Renal pelvis (tissue), 4 donors: Measurements from ENCODE around the gene ARHGAP23. TPM values are rescaled to one million over a fixed set of nuclear protein-coding genes. Genes with fewer than 3 reads are reported as not detected.
A peak's percentile ranks its signal among the peaks of the same experiment; 100 is the strongest.

Experiments
- DNase-seq: peaks from one replicate; pipeline ENCODE4 v3.0.0-alpha.2; 2013
- polyA plus RNA-seq, 3 donors: library from polyadenylated mRNA; unstranded; fragments of 120-200 nt; gene quantifications; one replicate each; pipeline ENCODE4 v1.2.1, GENCODE V29; 2013; ENCODE audit not compliant: insufficient read length in 3 of 3

The ARHGAP23 gene
- polyA plus RNA-seq, 3 donors = 56.8 to 57.7 (median 57.6) TPM

DNA sequence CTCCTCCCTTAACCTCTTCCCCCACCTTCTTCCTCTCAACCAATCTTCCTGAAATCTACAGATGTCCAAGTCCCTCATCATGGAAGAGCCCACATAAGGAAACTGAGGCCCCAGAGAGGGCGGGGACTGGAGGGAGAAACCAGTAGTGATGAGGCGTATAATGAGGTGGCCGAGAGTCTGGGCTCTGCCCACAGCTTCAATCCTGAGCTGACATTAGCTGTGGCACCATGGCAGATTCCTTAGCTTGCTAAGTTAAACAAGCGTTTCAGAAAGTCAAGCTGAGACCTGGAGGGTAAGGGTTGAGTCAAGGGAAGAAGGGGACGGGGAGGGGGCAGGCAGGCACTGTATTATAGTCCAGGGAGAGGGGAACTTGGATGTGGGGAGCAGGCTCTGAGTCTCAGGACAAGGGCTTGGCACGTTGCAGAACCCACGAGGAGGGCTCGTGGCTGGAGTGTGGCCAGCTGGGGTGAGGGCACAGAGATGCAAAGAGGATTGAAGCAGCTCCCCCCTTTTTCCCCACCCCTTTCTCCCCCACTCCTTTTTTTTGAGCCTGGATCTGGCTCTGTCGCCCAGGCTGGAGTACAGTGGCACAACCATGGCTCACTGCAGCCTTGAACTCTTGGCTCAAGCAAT lies 13.3 kb downstream of the ARHGAP23 start:
- DNase-seq = no peak

DNA sequence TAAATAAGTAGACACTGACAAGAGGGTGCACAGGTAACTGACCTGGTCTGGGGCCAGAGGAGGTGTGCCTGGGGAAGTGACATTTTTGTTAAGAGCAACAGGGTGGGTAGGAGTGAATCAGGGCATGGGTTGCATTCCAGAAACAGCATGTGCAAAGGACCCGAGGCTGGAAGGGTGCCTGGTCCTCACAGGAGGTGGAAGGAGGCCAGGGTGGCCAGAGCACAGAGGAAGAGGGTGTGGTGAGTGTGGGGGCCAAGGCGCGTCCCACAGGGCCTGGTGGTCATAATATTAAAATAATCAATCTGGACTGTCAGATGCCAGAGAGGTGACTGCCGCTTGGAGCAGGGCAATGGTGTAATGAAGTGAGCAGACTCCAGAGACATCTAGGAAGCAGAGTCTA lies 14.3 kb downstream of the ARHGAP23 start:
- no peak for DNase-seq

DNA sequence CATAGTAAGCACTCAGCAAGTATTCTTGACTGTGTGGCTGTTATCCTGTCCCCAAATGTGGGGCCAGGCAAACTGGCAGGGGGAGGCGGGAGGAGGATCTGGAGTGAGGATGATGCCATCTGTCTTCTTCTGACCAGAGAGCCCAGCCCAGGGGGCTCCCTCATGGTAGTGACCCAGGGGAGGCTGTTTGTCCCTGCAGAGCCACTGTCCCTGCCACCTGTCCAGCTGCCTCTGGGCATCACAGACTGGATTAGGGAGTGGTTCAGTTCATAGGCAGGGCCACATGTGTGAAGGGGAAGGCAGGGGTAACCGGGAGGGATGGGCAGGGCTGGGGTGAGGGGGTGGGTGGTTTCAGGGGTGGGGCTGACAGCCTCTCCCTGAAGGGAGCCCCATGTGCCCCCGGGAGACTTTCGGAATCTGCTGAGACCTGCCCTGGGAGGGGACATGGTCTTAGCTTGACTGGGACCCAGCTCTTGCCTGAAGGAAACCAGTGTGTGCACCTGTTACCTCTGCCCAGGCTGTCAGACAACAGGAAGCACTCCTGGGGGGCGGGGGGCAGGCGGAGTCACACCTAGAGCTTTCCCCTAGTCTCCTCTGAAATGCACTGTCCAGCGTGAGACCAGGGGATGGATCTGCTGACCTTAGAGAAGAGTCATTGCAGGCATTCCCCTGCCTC lies 15.2 kb downstream of the ARHGAP23 start:
- DNase-seq = no peak

DNA sequence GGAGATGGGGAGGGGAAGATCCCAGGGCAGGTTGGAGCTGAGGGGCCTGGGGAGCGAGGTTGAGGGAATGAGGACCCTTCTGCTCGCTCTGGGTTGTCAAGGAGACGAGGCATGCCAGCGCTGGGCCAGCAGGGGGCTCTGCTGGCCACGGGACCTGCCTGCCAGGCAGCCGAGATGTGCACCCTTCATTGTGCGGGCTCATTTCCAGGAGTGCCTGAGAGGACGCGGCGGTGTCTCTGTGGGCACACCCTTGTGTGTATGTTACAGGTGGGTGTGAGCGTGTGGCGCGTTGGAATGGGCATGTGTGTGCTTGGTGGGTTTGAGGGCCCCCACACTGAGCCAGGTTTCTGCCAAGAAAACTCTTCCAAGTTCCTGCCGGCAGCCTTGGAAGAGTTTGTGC lies 15.9 kb downstream of the ARHGAP23 start:
- no peak for DNase-seq

DNA sequence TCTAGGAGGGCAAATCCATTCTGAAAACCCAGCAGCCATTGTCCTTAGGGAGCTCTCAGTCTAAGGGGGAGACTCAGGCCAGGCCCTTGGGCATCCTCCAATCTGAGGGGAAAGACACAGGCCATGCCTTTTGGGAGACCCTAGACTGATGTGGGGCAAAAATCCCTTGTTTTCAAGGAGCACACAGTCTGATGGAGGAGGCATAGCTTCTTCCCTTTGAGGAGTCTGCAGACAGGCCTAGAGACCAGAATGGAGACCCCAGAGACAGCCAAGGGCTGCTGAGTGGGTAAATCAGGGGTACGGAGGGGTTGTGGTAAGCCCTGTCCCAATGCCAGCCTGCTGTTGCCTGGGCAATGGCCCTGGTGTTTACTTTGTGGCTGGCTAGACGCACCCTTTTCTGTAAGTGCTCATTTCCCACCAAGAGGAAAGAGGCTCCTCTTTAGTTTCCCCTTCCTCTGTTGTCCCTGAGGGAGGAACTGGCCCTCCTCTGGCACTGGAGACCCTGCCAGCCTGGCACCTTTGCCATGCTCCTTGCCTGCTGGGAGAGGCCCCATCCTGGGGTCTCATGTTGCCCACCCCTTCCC lies 19.3 kb downstream of the ARHGAP23 start:
- no peak for DNase-seq

DNA sequence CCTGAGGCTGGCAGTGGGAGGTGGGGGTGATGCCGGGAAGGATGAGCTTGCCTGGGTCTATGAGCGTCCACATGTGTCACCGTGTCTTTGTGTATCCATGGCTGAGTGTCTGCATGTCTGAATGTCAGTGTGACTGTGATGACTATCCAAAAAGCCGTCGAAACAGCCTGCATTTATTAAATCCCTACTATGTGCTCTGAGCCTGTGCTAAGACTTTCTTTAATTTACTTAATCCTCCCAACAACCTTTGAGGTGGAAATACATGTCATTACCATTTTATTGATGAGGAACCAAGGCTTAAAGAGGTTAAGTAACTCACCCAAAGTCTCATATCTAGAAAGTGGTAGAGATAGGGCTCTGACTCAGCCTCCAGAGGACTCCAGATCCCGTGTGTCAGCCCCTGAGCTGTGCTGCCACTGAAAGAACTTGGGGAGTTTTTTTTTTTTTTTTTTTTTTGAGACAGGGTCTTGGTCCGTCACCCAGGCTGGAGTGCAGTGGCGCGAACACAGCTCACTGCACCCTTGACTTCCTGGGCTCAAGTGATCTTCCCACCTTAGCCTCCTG lies 20.0 kb downstream of the ARHGAP23 start:
- no peak for DNase-seq

DNA sequence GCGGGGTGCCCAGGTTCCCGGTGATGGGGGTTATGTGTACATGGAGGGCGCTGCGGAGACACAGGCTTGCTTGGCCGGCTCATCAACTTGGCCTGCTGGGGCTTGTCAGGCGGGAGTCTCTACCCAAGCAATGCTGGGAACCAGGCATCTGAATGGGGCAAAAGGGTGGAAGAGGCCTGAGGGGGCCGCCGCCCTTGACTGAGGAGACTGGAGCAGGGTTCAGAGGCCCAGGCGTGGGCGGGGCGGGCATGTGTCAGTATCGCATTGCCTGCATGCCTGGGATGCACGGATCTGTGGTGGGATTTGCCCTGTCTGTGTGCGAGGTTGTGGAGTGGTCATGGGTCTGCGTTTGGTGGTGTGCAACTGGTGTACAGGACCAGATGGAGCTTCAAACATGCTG lies 21.1 kb downstream of the ARHGAP23 start:
- peak; percentile 81 for DNase-seq

DNA sequence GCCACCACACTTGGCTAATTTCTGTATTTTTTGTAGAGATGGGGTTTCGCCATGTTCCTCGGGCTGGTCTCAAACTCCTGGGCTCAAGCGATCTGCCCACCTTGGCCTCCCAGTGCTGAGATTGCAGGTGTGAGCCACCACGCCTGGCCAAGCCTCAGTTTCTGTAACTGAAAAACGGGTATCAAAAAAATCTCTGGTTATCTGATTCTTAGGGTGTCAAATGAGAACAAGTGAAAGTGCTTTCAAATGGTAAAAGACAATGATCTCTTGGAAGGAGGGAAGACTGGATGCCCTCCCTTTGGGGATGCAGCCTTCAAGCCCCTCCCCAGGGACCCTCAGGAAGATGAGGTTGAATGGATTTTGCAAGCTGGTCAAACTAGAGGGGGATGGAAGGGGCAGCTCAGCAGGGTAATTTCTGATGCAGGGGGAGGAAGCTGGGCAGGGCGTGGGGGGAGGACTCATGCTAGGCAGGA lies 22.3 kb downstream of the ARHGAP23 start:
- no peak for DNase-seq

DNA sequence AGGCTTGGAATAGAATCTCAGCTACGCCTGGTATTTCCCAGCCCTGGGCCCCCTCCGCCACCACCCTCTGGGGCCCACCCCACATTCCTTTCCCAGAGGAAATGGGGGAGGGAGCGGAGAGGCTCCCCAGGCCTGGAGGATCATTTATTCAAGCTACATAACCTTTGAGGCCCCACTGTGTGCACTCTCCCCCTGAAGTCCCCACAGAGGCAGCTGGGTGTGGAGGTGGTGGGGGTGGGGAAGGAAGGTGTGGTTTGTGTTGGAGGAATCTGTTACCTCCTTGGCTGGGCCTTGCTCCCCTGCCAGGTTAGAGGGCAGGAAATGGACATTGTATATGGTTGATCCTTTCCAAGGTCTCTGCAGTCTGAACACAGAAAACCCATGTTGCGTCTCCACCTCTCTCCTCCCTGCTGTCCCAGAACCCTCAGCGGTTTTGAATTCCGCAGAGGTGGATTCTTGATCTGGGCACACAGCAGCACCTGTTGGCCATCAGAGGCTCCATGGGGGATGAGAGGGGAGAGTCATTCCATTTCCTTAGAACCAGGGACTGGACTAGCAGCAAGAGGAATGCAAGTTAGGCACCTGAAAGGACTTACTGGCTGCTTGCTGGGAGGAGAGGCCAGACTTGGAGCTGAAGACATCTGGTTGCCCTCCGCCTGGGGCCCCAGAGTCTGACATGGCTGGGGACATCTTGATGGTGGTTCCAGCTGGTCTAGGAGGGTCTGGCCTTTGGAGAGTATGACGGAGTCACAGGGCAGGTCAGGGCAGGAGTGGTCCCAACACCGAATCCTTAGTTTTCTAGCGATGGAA lies 23.0 kb downstream of the ARHGAP23 start:
- DNase-seq = peak; percentile 83

DNA sequence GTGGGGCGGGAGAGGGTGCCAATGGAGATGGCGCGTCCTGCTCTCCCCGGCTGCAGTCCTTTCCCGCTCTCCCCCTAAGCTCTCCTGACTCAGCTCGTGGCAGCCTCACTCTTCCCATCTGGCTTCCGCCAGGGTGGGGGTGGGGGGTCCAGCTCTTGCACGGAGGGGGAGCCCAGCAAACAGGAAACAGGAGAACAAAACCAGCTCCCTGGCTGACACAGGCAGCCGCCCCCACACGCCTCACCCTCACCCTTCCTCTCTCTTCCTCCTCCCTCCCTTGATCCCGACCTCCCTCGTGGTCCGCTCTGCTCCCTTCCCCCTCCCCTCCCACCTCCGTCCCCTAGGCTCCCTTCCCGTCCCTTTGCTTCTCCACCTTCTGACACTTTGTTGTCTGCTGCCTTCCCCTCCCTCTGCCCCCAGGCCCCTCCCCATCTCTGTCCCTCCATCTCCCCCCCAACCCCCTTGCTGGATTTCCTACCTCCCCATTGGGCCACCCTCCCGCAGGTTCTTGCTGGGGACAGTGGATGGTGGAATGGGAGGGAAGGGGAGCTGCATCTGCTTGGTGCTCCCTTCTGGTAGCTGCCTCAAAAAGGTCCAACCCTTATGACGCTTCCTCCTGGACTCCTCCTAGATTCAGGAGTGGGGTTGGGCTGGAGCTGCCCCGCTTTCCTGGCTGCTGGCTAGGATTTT lies 23.7 kb downstream of the ARHGAP23 start:
- peak; percentile 74 for DNase-seq

DNA sequence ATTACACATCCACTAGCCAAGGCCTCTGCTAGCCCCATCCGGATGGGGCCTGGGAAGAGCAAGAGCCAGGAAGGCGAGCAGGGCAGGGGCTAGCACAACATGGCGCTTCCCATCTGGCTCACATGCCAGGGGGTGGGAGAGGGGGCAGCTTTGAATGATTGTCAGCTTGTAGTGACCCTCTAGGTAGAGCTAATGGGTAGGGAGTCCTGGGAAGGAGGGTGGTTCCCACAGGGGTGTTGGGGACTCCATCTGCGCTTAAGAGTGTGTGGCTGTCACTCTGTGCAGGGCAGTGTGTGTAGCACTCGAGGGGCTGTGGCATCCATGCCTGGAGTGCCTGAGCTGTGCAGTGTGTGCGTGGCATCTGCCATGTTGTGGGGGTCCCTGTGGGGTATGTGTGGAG lies 24.5 kb downstream of the ARHGAP23 start:
- DNase-seq = no peak

DNA sequence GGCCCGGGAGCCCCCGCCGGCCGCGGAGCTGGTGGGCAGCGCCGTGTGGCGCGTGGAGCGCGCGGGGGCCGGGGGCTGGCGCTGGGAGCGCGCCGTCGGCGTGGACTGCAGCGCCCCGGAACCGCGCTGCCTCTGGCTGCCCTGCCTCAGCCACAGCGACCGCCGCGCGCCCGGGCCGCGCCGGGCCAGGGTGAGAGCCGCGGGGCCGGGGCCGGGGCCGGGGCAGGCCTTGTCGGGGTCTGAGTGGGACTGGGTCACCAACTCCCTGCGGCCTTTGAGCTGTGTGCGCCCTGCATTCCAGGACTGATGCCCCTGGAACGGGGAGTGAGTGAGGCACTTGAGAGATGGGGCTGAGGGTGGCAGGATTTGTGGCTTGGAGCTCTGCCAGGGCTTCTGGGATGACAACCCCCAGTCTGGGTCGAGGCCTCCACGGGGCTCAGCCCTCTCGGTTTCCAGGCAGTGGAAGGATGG lies 25.7 kb downstream of the ARHGAP23 start:
- no peak for DNase-seq

DNA sequence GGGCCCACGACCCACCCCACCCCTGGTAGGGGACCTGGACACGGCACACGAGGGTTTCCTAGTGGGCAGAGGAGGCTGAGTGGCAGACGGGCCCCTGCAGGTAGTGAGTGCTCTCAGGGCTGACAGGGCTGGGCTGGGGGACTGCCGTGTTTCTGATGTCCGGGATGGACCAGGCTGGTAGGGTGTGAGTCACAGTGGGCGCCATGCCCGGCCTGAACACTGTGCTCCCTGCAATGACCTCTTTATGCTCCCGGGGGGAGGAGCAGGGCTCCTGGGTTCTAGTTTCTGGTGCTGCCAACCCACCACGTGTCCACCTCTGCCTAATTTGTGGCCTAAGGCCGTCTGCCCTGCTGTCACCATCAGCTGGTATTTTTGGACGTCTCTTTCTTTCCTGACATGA lies 26.3 kb downstream of the ARHGAP23 start:
- no peak for DNase-seq

DNA sequence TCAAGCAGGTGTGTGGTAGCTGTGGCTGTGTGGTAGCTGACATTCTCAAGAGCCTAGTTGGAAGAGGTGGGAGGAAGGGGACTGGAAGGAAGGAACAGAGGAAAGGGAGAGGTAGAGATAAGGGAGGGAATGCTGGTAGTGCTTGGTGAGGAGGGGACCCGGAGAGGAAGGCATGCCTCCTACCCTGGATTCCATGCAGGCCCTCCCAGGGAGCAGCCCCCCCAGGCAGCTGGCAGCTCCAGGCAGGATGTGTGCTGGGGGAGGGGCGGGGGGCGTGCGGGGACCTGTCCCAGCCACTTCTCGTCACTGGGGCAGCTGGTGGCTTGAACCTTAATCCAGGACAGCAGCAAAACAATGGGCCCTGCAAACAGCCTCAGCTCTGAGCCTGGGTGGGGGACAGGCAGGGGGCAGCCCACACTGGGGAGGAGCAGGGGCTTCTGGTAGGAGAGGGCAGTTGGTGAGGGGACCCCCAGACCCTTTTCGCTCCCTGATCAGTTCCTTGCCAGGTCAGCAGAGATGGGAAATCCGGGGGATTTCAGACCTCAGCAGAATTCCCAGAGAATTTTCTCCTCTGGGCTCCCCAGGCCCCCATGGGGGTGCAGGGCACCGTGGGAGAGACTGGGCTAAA lies 27.1 kb downstream of the ARHGAP23 start:
- no peak for DNase-seq

DNA sequence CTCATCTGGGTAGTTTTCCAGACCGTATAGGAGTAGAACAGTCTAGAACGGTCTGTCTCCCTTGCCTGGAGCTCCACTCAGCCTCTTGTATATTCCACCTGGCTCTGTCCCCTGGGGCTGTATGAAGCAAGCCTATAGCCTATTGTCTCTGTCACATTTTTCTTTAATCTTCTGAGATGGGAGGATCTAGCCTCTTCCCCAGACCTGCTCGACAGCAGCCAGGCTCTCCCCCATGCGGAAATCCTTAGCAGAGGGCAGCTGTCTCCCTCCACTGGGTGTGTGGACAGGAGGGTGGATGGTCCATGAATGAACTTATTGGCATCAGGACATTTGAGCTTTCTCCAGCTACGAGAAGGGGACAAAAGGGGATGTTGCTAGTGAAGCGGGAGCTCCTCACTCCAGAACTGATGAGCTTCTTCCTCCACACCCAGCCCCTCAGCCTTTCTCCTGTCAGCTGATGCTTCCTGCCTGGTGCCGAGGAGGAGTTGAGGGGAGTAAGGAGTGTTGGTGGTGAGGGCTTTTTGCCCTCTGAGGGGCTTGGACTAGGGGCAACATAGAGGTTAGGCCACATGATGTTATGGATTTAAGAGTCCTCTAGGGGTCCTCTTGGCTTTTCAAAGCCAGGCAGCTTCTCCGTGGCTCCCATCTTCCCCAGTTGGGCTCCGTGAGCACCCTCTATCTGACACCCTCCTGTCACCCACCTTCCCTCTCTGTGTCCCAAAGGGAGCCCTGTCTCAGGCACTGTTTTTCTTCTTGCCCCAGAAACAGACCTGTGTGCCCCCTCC lies 28.0 kb downstream of the ARHGAP23 start:
- DNase-seq = no peak

DNA sequence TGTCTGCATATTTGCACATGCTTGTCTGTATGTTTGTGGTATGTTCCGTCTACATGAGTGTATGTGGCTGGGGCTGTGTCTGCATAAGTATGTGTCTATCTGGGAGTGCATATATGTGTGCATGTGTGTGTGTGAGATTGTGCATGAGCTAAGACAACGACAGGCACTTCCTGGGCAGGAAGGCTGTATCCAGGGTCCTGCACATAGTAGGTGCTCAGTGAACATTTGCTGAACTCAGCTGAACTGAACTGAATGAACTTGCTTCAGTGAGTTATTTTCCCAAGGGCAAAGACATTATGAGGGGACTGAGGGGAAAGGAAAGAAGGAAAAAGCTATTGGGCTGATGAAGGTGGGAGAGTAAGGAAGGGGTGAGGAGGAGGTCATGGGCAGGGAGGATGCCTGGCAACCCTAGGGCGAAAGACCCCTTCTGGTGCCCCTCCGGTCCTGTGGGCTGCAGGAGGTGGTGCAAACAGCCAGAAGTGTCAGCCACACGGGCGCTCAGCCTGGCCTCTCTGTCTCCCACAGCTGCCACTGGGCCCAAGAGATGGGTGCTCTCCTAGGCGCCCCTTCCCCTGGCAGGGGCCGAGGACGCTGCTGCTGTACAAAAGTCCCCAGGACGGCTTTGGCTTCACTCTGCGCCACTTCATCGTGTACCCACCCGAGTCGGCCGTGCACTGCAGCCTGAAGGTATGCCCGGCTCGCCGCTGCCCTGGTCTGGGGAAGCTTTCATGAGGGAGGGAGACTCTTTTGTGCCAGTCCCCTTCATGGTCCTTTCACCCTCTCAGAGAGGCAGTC lies 29.5 kb downstream of the ARHGAP23 start:
- no peak for DNase-seq

DNA sequence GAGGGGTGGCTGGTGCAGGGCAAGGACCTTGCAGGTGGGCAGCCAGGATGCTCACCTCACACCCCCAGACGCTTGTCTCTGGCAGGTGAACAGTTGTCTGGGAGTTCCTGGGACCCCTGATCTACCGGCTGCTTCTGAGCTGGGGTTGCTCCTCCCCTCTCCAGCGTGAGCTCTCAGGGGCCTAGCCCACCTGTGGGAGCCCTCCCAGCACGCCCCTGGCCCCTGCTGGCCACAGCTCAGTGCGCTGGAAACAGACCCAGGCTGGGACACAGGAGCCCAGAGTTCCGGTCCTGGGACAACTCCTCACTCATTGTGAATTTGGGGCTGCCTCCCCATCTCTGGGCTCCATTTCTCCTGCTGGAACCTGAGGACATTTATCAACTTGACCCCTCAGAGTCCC lies 30.3 kb downstream of the ARHGAP23 start:
- no peak for DNase-seq

DNA sequence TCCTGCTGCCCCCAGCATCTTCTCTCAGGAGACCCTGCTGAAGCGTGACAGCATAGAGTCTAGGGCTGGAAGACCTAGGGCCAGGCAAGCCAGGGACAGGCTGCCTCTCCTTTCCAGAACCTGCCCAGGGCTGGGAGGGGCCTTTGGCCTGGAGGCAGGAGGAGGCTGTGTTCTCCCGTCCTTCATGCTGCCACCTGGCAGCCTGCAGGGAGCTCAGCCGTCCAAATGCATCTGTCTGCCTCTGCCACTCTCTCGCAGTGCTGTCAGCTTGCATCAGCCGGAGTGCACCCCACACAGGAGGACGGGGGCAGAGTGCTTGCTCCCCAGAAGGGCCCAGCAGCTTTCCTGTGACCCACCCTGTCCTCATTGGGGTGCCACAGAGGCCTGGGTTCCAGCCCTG lies 31.3 kb downstream of the ARHGAP23 start:
- DNase-seq = no peak

DNA sequence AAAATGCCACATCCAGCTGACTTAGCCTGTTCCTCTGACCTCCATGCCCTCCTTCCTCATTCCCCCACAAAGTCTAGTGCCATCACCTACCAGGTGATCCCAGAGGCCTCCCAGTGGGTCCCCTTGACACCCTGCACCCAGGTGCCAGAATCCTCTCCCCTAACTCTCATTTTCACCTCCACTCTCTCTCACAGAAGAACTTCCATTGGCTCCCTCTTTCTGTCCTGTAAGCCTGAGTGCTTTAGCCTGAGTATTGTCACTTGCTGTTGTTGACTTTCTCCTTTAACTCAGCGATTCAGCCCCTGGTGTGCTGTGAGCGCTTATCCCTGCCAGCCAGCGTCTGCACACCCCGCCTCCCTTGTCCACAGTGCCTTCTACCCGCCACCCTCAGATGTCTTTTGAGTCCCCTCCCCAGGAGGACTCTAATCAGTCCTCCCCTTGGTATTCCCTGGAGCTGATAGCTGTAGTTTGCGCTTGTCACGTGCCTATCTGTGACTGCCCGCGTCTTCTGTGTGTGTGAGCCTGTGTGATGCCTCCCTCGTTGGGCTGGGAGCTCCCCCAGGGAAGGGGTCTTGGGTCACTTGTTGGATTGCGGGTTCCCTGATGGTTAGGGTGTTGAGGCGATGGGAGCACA lies 31.9 kb downstream of the ARHGAP23 start:
- DNase-seq = no peak
